Measurements from ENCODE around the gene RADIL. TPM values are rescaled to one million over a fixed set of nuclear protein-coding genes. Genes with fewer than 3 reads are reported as not detected.

RADIL gene
- total and polyA plus RNA-seq, 2 of the 13 experiments (the other 11 are each of a cell fraction or from before 2014, with no cell fraction given) = 0.05 to 0.09 TPM

DNA sequence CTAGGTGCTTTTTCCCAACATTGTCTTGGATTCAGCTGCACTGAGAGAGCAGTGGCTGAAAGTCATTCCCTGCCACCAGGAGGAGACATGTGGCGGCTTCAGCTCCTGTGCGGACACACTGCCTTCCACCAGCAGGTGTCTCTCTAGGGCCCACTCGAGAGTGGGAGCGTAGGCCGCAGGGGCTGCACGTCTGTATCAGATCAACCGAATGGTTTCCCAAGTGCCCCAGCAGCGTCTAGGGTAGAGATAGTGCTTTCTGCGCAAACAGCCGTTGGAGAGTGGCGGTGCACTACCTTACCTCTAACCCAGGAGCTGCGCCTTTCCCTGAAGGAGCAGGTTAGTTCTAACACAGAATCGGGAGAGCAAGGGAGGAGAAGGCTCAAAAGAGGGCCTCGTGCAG, 53.3 kb downstream of the RADIL start (continued):
- TF ChIP-seq ZNF598 (CRISPR knock-in tag; IDR thresholded peaks at IDR 0.05; ENCODE audit: borderline replicate concordance) (no peak), ZFYVE20 (CRISPR knock-in tag; IDR thresholded peaks at IDR 0.05; ENCODE audit: borderline replicate concordance, low read depth) (no peak), PCBP2 (optimal IDR thresholded peaks at IDR 0.05; ENCODE audit: low read depth, low read length, poor library complexity, severe bottlenecking) (no peak), KDM3A (CRISPR knock-in tag; IDR thresholded peaks at IDR 0.05; ENCODE audit: low read depth) (0 out of 2 replicates have a peak, but pooled peaks have one; percentile 28), HNF4A (CRISPR knock-in tag; IDR thresholded peaks at IDR 0.05) (no peak), CCAR2 (optimal IDR thresholded peaks at IDR 0.05; ENCODE audit: low read depth, low read length) (no peak), FOXA3 (CRISPR knock-in tag; IDR thresholded peaks at IDR 0.05) (peak; percentile 59), MED8 (CRISPR knock-in tag; IDR thresholded peaks at IDR 0.05; ENCODE audit: insufficient replicate concordance) (no peak), ZSCAN29 (CRISPR knock-in tag; conservative IDR thresholded peaks at IDR 0.05) (no peak), SOX6 (IDR thresholded peaks at IDR 0.05) (no peak), SOX6 (CRISPR knock-in tag; IDR thresholded peaks at IDR 0.05) (peak; percentile 9; the same call in 1 of the 2 replicates), ISL2 (CRISPR knock-in tag; IDR thresholded peaks at IDR 0.05) (no peak), NR2C2 (CRISPR knock-in tag; IDR thresholded peaks at IDR 0.05; ENCODE audit: borderline replicate concordance) (no peak), ZNF891 (CRISPR knock-in tag; IDR thresholded peaks at IDR 0.05) (no peak), HOXA9 (CRISPR knock-in tag; IDR thresholded peaks at IDR 0.05; ENCODE audit: borderline replicate concordance) (no peak), MTF1 (CRISPR knock-in tag; IDR thresholded peaks at IDR 0.05) (no peak), ZNF850 (CRISPR knock-in tag; conservative IDR thresholded peaks at IDR 0.05) (no peak), ZNF670 (CRISPR knock-in tag; IDR thresholded peaks at IDR 0.05; ENCODE audit: borderline replicate concordance) (no peak), CBX5 (CRISPR knock-in tag; IDR thresholded peaks at IDR 0.05; ENCODE audit: borderline replicate concordance) (peak; percentile 35; the same call in 1 of the 2 replicates), FOXM1 (CRISPR knock-in tag; IDR thresholded peaks at IDR 0.05) (no peak)
- TF ChIP-seq, protein P1, sequence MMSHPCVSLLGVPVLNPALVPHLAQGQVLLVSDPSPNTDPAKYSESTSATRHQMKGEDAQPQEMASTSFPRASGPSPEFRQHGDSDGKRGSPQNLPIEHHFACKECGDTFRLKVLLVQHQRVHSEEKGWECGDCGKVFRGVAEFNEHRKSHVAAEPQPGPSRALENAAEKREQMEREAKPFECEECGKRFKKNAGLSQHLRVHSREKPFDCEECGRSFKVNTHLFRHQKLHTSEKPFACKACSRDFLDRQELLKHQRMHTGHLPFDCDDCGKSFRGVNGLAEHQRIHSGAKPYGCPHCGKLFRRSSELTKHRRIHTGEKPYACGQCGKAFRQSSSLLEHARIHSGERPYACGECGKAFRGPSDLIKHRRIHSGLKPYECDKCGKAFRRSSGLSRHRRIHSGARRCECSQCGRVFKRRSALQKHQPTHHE (CRISPR knock-in tag; IDR thresholded peaks at IDR 0.05; ENCODE audit: borderline replicate concordance) = no peak
- TF ChIP-seq, protein P2, sequence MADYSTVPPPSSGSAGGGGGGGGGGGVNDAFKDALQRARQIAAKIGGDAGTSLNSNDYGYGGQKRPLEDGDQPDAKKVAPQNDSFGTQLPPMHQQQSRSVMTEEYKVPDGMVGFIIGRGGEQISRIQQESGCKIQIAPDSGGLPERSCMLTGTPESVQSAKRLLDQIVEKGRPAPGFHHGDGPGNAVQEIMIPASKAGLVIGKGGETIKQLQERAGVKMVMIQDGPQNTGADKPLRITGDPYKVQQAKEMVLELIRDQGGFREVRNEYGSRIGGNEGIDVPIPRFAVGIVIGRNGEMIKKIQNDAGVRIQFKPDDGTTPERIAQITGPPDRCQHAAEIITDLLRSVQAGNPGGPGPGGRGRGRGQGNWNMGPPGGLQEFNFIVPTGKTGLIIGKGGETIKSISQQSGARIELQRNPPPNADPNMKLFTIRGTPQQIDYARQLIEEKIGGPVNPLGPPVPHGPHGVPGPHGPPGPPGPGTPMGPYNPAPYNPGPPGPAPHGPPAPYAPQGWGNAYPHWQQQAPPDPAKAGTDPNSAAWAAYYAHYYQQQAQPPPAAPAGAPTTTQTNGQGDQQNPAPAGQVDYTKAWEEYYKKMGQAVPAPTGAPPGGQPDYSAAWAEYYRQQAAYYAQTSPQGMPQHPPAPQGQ (CRISPR knock-in tag; IDR thresholded peaks at IDR 0.05; ENCODE audit: borderline replicate concordance) = no peak
- TF ChIP-seq, protein P3, sequence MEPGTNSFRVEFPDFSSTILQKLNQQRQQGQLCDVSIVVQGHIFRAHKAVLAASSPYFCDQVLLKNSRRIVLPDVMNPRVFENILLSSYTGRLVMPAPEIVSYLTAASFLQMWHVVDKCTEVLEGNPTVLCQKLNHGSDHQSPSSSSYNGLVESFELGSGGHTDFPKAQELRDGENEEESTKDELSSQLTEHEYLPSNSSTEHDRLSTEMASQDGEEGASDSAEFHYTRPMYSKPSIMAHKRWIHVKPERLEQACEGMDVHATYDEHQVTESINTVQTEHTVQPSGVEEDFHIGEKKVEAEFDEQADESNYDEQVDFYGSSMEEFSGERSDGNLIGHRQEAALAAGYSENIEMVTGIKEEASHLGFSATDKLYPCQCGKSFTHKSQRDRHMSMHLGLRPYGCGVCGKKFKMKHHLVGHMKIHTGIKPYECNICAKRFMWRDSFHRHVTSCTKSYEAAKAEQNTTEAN (CRISPR knock-in tag; conservative IDR thresholded peaks at IDR 0.05) = no peak
